IPS-11a (cell line): ENCODE results near the gene SLC35E1.

Experiments used
- H3K4me3 ChIP-seq: one replicate; pipeline ENCODE4 v1.5.1; 2013; ENCODE audit warnings: low read depth, low read length, control low read depth

Gene SLC35E1

GRCh38 chr19:16504271-16504670 is 67.9 kb downstream of the SLC35E1 start:
- no peak overlapping the region for H3K4me3 ChIP-seq
